Stimulated activated CD8-positive, alpha-beta memory T cell treated with anti-CD3 and anti-CD28 coated beads, Interleukin-2, amount 100 ng/mL, for 48 hours (primary cell): Measurements from ENCODE around the gene HSD17B13.
"Not testable (repeated sequence)": the region's sequence is repeated elsewhere in the genome, so short reads cannot be mapped to it uniquely, and the experiment has no call there.

Experiments
- DNase-seq, 2 donors: peaks; one replicate each; pipeline ENCODE4 v3.0.0-alpha.2; 2020; ENCODE audit warnings: low read depth in 2 of 2

The HSD17B13 gene

GRCh38 chr4:87322754-87323153 lies at the start of gene HSD17B13:
Gene HSD17B13, minus strand, starts transcription at chr4:87322882. Its CDS starts 41 bp downstream, at chr4:87322841.
- no peak for DNase-seq

GRCh38 chr4:87370068-87370467 lies 47.4 kb upstream of the HSD17B13 start:
- DNase-seq: no peak

- DNase-seq: no peak
These were observed 44.0 kb upstream of the HSD17B13 start for GRCh38 chr4:87366521-87367162.

GRCh38 chr4:87365348-87365747 lies 42.7 kb upstream of the HSD17B13 start:
- DNase-seq: no peak

- DNase-seq: no peak
These were observed 40.9 kb upstream of the HSD17B13 start for GRCh38 chr4:87363552-87363951.

- no peak for DNase-seq
These were observed 37.8 kb upstream of the HSD17B13 start for GRCh38 chr4:87360338-87360935.

GRCh38 chr4:87359258-87359657 lies 36.6 kb upstream of the HSD17B13 start:
- no peak for DNase-seq

GRCh38 chr4:87356832-87357526 lies 34.3 kb upstream of the HSD17B13 start:
- DNase-seq: no peak

GRCh38 chr4:87354168-87355102 lies 31.8 kb upstream of the HSD17B13 start:
- DNase-seq: no peak

- DNase-seq: peak in 1 of 2 donors; percentile 9
These were observed 30.9 kb upstream of the HSD17B13 start for GRCh38 chr4:87353592-87353991.

GRCh38 chr4:87345139-87345538 lies 22.5 kb upstream of the HSD17B13 start:
- DNase-seq: no peak

- no peak for DNase-seq
These were observed 20.2 kb upstream of the HSD17B13 start for GRCh38 chr4:87342872-87343271.

- DNase-seq: not testable (repeated sequence)
These were observed 19.4 kb upstream of the HSD17B13 start for GRCh38 chr4:87341954-87342635.

- no peak for DNase-seq
These were observed 16.8 kb upstream of the HSD17B13 start for GRCh38 chr4:87339440-87339839.

GRCh38 chr4:87337361-87337760 lies 14.7 kb upstream of the HSD17B13 start:
- no peak for DNase-seq

GRCh38 chr4:87333267-87333666 lies 10.6 kb upstream of the HSD17B13 start:
- DNase-seq: no peak

GRCh38 chr4:87330761-87331160 lies 8.1 kb upstream of the HSD17B13 start:
- DNase-seq: no peak

- DNase-seq: no peak
These were observed 4.5 kb upstream of the HSD17B13 start for GRCh38 chr4:87327136-87327535.

- DNase-seq: no peak
These were observed 3.8 kb upstream of the HSD17B13 start for GRCh38 chr4:87326460-87326859.

- no peak for DNase-seq
These were observed 794 bp downstream of the HSD17B13 start for GRCh38 chr4:87321888-87322287.

GRCh38 chr4:87317527-87317926 lies 5.2 kb downstream of the HSD17B13 start:
- DNase-seq: no peak
